K562 (cell line): ENCODE measurements around the gene TRABD2B. TPM values are rescaled to one million over a fixed set of nuclear protein-coding genes. Genes with fewer than 3 reads are reported as not detected.

Source experiments
- ATAC-seq: fragments of 200-7000 bp; cut with Tn5 transposase; 3 replicates; pipeline ENCODE4 v1.9.1; 2020; ENCODE audit warnings: moderate library complexity
- BruUV-seq: library from RNA; stranded (reverse); fragments of 400-500 nt; replicated peaks from 2 replicates; lab custom pipeline; 2021; lab: Mats Ljungman, UMichigan
- CTCF ChIA-PET: fragments of 300-600 bp; formaldehyde crosslinking; extraction: SDS; loops from one replicate; lab custom pipeline; 2021; ENCODE audit warnings: low intra/inter-chr PET ratio; lab: Yijun Ruan, JAX
- POLR2A ChIA-PET: fragments of 300-600, 350-650 bp; sonication (Branson Sonifier 250); formaldehyde crosslinking; extraction: SDS; loops from one replicate; lab custom pipeline; 2021; ENCODE audit warnings: antibody characterized with exemption, inconsistent platforms; lab: Yijun Ruan, JAX
- DNase-seq, 4 experiments: peaks; one replicate each; pipeline versions ENCODE4 v3.0.0 to v3.0.0-alpha.2; 2011 to 2018; ENCODE audit warnings: low spot score in 3 of 4, mixed read lengths in 3 of 4; ENCODE audit errors: extremely low read depth in 1 of 4
- FAIRE-seq: peaks from 2 replicates; lab custom pipeline; 2011; peaks lifted over from hg19 to GRCh38; lab: Jason Lieb, UNC
- H2AFZ ChIP-seq: 2 replicates; pipeline ENCODE4 v1.6.0; 2011; ENCODE audit warnings: low read depth, low read length, control low read depth, inconsistent platforms
- H3K27ac ChIP-seq: fragments of 200-600 bp; 3 replicates; pipeline ENCODE4 v1.8.0; 2011; ENCODE audit warnings: low read depth, mild to moderate bottlenecking, control low read depth, inconsistent platforms, low read length, moderate library complexity, mixed read lengths; ENCODE audit errors: extremely low read depth
- H3K27me3 ChIP-seq, 2 experiments: fragments of 300-600 bp in 1 of 2; 2 replicates in 1 of 2; 3 replicates in 1 of 2; pipeline versions ENCODE4 v1.6.0 to v1.8.0; 2011; ENCODE audit warnings: inconsistent platforms in 2 of 2, low read length in 2 of 2, mild to moderate bottlenecking in 1 of 2, mixed read lengths in 1 of 2, moderate library complexity in 1 of 2; ENCODE audit not compliant: control insufficient read depth in 2 of 2, insufficient read depth in 2 of 2
- H3K36me3 ChIP-seq: fragments of 300-600 bp; 3 replicates; pipeline ENCODE4 v1.8.0; 2011; ENCODE audit warnings: mild to moderate bottlenecking, low read length, inconsistent platforms; ENCODE audit not compliant: control insufficient read depth, insufficient read depth
- H3K4me1 ChIP-seq, 2 experiments: fragments of 200-600 bp in 1 of 2; replicated peaks in 1 of 2; 2 replicates in 1 of 2; 3 replicates in 1 of 2; pipeline versions ENCODE4 v1.5.1 to v1.8.0; 2011; ENCODE audit warnings: inconsistent platforms in 2 of 2, low read length in 2 of 2, mild to moderate bottlenecking in 1 of 2, mixed read lengths in 1 of 2, moderate library complexity in 1 of 2; ENCODE audit not compliant: control insufficient read depth in 2 of 2, insufficient read depth in 2 of 2
- H3K4me2 ChIP-seq: 2 replicates; pipeline ENCODE4 v1.6.1; 2011; ENCODE audit warnings: low read length, control low read depth, inconsistent platforms, mixed read lengths; ENCODE audit not compliant: insufficient read depth
- H3K4me3 ChIP-seq: fragments of 200-600 bp; sonication (generic), shearing (Covaris generic); 2 replicates; pipeline ENCODE4 v1.5.1; 2016; ENCODE audit warnings: control low read depth, inconsistent platforms
- H3K79me2 ChIP-seq: fragments of 200-600 bp; 3 replicates; pipeline ENCODE4 v1.8.0; 2011; ENCODE audit warnings: low read length, inconsistent platforms; ENCODE audit not compliant: control insufficient read depth, insufficient read depth
- H3K9ac ChIP-seq, 2 experiments: 2 replicates each; pipeline versions ENCODE4 v1.6.0 to v1.6.1; 2011; ENCODE audit warnings: low read depth in 2 of 2, low read length in 2 of 2, control low read depth in 1 of 2, inconsistent platforms in 1 of 2, mild to moderate bottlenecking in 1 of 2, mixed read lengths in 1 of 2; ENCODE audit not compliant: insufficient read depth in 1 of 2
- H3K9me1 ChIP-seq: one replicate; pipeline ENCODE4 v1.6.0; 2011; ENCODE audit warnings: inconsistent platforms, mild to moderate bottlenecking, low read length, moderate library complexity; ENCODE audit not compliant: control insufficient read depth, insufficient read depth
- H3K9me3 ChIP-seq: replicated peaks from 2 replicates; pipeline ENCODE4 v1.5.1; 2011; ENCODE audit warnings: low read depth, low read length, inconsistent platforms; ENCODE audit not compliant: control insufficient read depth, insufficient read depth
- H4K20me1 ChIP-seq: replicated peaks from 2 replicates; pipeline ENCODE4 v1.6.1; 2011; ENCODE audit warnings: low read length, inconsistent platforms, mixed read lengths; ENCODE audit not compliant: control insufficient read depth, insufficient read depth
- FOXJ2 ChIP-seq: fragments of 200-800 bp; sonication (Bioruptor generic); IDR thresholded peaks from 2 replicates; pipeline ENCODE4 v1.6.1; 2016; ENCODE audit warnings: missing genetic modification characterization, missing compliant biosample characterization
- GATAD2A ChIP-seq: fragments of 450-650 bp; IDR thresholded peaks from 2 replicates; pipeline ENCODE4 v1.6.1; 2017
- HDAC2 ChIP-seq: fragments of 450-650 bp; IDR thresholded peaks from 2 replicates; pipeline ENCODE4 v1.6.1; 2016; ENCODE audit warnings: mild to moderate bottlenecking
- HES1 ChIP-seq: fragments of 450-650 bp; IDR thresholded peaks from 2 replicates; pipeline ENCODE4 v1.6.1; 2016; ENCODE audit warnings: low read depth, mild to moderate bottlenecking, moderate library complexity
- NCOR1 ChIP-seq: fragments of 450-650 bp; IDR thresholded peaks from 2 replicates; pipeline ENCODE4 v1.6.1; 2016; ENCODE audit warnings: mild to moderate bottlenecking, moderate library complexity
- NFE2 ChIP-seq: IDR thresholded peaks from 2 replicates; pipeline ENCODE4 v1.6.1; 2014; ENCODE audit warnings: antibody characterized with exemption, low read depth
- POLR2AphosphoS5 ChIP-seq: IDR thresholded peaks from 2 replicates; pipeline ENCODE4 v1.6.1; 2011; ENCODE audit warnings: mild to moderate bottlenecking, low read depth, low read length, moderate library complexity; ENCODE audit not compliant: control insufficient read depth, insufficient read depth
- RERE ChIP-seq: sonication (generic); formaldehyde crosslinking; IDR thresholded peaks from 2 replicates; pipeline ENCODE4 v1.8.0; 2023; ENCODE audit warnings: missing genetic modification reagents, mild to moderate bottlenecking, borderline replicate concordance
- SETDB1 ChIP-seq: IDR thresholded peaks from one replicate; pipeline ENCODE4 v1.6.1; 2012; ENCODE audit warnings: low read length, control low read depth, inconsistent platforms
- SMAD4 ChIP-seq: fragments of 250-450 bp; sonication (Bioruptor Pico); conservative IDR thresholded peaks from 2 replicates; pipeline ENCODE4 v1.8.0; 2021; ENCODE audit warnings: inconsistent platforms, mild to moderate bottlenecking, moderate library complexity
- SP1 ChIP-seq: sonication (generic); formaldehyde crosslinking; IDR thresholded peaks from 2 replicates; pipeline ENCODE4 v1.8.1; 2022; ENCODE audit warnings: mild to moderate bottlenecking, missing genetic modification reagents
- TFAP4 ChIP-seq: sonication (generic); formaldehyde crosslinking; IDR thresholded peaks from 2 replicates; pipeline ENCODE4 v1.8.0; 2022; ENCODE audit warnings: missing genetic modification reagents, mild to moderate bottlenecking, moderate library complexity, borderline replicate concordance
- ZNF263 ChIP-seq: sonication (generic); formaldehyde crosslinking; IDR thresholded peaks from 2 replicates; pipeline ENCODE4 v1.8.0; 2022; ENCODE audit warnings: mild to moderate bottlenecking, missing genetic modification reagents, borderline replicate concordance
- ZNF282 ChIP-seq: sonication (generic); formaldehyde crosslinking; IDR thresholded peaks from 2 replicates; pipeline ENCODE4 v1.8.1; 2023; ENCODE audit warnings: missing genetic modification reagents
- ZNF57 ChIP-seq: fragments of 450-650 bp; formaldehyde crosslinking; IDR thresholded peaks from 2 replicates; pipeline ENCODE4 v1.4.0; 2020; ENCODE audit warnings: mild to moderate bottlenecking, moderate library complexity
- ZNF655 ChIP-seq: fragments of 250-450 bp; sonication (Bioruptor Pico); IDR thresholded peaks from 2 replicates; pipeline ENCODE4 v1.5.0; 2021
- ZNF764 ChIP-seq: fragments of 250-450 bp; sonication (Bioruptor Pico); IDR thresholded peaks from 2 replicates; pipeline ENCODE4 v1.4.0; 2020; ENCODE audit warnings: low read depth, mild to moderate bottlenecking, moderate library complexity
- WGBS: fragments of 100-300 bp; shearing (Covaris generic); methylation state at CpG from one replicate; pipeline ENCODE4 v1.1.6; 2016; ENCODE audit warnings: low coverage, mixed read lengths; ENCODE audit not compliant: insufficient coverage; ENCODE audit errors: missing lambda C conversion rate; 5-methylcytosine and 5-hydroxymethylcytosine counted together
- in situ Hi-C: fragments of 300-500 bp; cut with MboI; formaldehyde crosslinking; loops from 4 replicates; pipeline ENCODE4 v1.15.0; 2018; ENCODE audit warnings: inconsistent platforms, mixed read lengths
- intact Hi-C: fragments of 100-400 bp; cut with micrococcal nuclease; formaldehyde crosslinking; loops from 2 replicates; pipeline ENCODE4 v1.14.2; 2022
- polyA plus RNA-seq, 8 experiments: library from polyadenylated mRNA; depleted of rRNA in 4 of 8; stranded (reverse) in 5 of 8; unstranded in 3 of 8; fragments of >200 nt; fragmentation: Nextera tagmentation in 2 of 8; fragmentation: Illumina TruSeq in 1 of 8; extraction: Ambion mirVana in 2 of 8; extraction: Trizol in 1 of 8; gene quantifications; 2 replicates each; pipeline versions ENCODE4 v1.2.1 to v1.2.3, GENCODE V29; 2011 to 2014; ENCODE audit warnings: inconsistent platforms in 1 of 8, missing spikeins in 1 of 8
- total RNA-seq, 7 experiments: library from RNA; depleted of rRNA in 6 of 7; stranded (reverse); fragments of >200 nt in 6 of 7; fragmentation: Illumina TruSeq in 2 of 7; extraction: Trizol in 2 of 7; gene quantifications; 2 replicates each; pipeline versions ENCODE4 v1.2.1 to v1.2.3, GENCODE V29; 2011 to 2021; ENCODE audit warnings: low replicate concordance in 1 of 7

Gene TRABD2B
- total and polyA plus RNA-seq, 9 of the 15 experiments (the other 6 are each of a cell fraction or from before 2014, with no cell fraction given) = not detected

- BruUV-seq = no TSS peak
- CTCF ChIA-PET = no interaction called here
- ATAC-seq = no peak
These were observed 43.0 kb upstream of the TRABD2B start for GRCh38 chr1:48040154-48040553.

More at GRCh38 chr1:48040154-48040553, 43.0 kb upstream of the TRABD2B start:
- H3K4me2 ChIP-seq = no peak overlapping the region
- no peaks in the 10 kb centered on the region for H3K79me2 ChIP-seq
- peaks cover 0 to 4% of the 10 kb centered on the region in 2 experiments; a peak in 1 of 5 replicates for H3K27me3 ChIP-seq
- no peak overlapping the region for H3K27ac ChIP-seq
- H3K9me3 ChIP-seq = no peaks in the 10 kb centered on the region
- FAIRE-seq = no peak
- in situ Hi-C loops = no loop called here
- 4% methylated on average over 6 of the region's 6 CpGs for whole genome bisulfite sequencing
- no peaks in the 10 kb centered on the region for H3K9me1 ChIP-seq
- DNase-seq = no peak
- TF ChIP-seq HES1 = no peak
- TF ChIP-seq NFE2 = no peak
- TF ChIP-seq ZNF57 (CRISPR knock-in tag) = no peak
- TF ChIP-seq SMAD4 (CRISPR knock-in tag) = no peak
- no peak for TF ChIP-seq ZNF764
- TF ChIP-seq FOXJ2 (tag) = no peak
- TF ChIP-seq ZNF263 (CRISPR knock-in tag) = no peak
- no peak for TF ChIP-seq HDAC2
- no peak for TF ChIP-seq POLR2AphosphoS5
- no peak for TF ChIP-seq GATAD2A
- no peak for TF ChIP-seq RERE (CRISPR knock-in tag)
- TF ChIP-seq ZNF282 (CRISPR knock-in tag) = no peak
- no peak for TF ChIP-seq TFAP4
- TF ChIP-seq SETDB1 = no peak
- TF ChIP-seq SP1 (CRISPR knock-in tag) = no peak
- TF ChIP-seq ZNF655 = no peak
- no peak for TF ChIP-seq NCOR1
- H4K20me1 ChIP-seq = no peaks in the 10 kb centered on the region; the same call in 1 of the 2 replicates
- intact Hi-C loops = no loop called here
- no peaks in the 10 kb centered on the region for H3K36me3 ChIP-seq
- no peak overlapping the region for H3K9ac ChIP-seq
- POLR2A ChIA-PET = no interaction called here
- H3K4me3 ChIP-seq = no peak overlapping the region
- no peaks in the 10 kb centered on the region for H3K4me1 ChIP-seq
- H2AFZ ChIP-seq = no peak overlapping the region
